ENCODE measurements around the gene MGMT.

- no peak for TF ChIP-seq CTCF (IDR thresholded peaks at IDR 0.05)
- TF ChIP-seq POLR2A (IDR thresholded peaks at IDR 0.05): no peak
These were observed 302.5 kb downstream of the MGMT start for GRCh38 chr10:129769381-129770116.
